Measurements from ENCODE around the gene NME5.
"Not testable (repeated sequence)": the region's sequence is repeated elsewhere in the genome, so short reads cannot be mapped to it uniquely, and the experiment has no call there.

The NME5 gene

DNA sequence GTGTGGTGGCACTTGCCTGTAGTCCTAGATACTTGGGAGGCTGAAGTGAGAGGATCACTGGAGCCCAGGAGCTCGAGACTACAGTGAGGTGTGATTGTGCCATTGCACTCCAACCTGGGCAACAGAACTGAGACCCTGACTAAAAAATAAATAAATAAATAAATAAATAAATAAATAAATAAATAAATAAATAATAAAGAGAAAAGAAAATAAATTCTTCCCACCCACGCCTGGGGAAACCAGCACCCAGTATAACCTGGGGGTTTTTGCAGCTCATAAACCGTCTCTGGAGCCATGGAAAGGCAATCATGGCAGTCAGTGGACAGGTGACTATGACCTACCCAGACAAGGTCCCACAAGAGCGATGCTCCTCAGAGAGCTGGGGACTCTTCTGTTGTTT is 47.5 kb downstream of the NME5 start:
- TF ChIP-seq, protein P1, sequence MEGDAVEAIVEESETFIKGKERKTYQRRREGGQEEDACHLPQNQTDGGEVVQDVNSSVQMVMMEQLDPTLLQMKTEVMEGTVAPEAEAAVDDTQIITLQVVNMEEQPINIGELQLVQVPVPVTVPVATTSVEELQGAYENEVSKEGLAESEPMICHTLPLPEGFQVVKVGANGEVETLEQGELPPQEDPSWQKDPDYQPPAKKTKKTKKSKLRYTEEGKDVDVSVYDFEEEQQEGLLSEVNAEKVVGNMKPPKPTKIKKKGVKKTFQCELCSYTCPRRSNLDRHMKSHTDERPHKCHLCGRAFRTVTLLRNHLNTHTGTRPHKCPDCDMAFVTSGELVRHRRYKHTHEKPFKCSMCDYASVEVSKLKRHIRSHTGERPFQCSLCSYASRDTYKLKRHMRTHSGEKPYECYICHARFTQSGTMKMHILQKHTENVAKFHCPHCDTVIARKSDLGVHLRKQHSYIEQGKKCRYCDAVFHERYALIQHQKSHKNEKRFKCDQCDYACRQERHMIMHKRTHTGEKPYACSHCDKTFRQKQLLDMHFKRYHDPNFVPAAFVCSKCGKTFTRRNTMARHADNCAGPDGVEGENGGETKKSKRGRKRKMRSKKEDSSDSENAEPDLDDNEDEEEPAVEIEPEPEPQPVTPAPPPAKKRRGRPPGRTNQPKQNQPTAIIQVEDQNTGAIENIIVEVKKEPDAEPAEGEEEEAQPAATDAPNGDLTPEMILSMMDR (IDR thresholded peaks at IDR 0.05; ENCODE audit: extremely low read depth, insufficient read depth, missing control alignments): no peak
- DNase-seq (ENCODE audit: low spot score): no peak
- in situ Hi-C loops (cut with MboI; ENCODE audit: low pct_unique_long_range_greater_than_20kb, low sequenced_read_pairs, unreplicated experiment): no loop called here

DNA sequence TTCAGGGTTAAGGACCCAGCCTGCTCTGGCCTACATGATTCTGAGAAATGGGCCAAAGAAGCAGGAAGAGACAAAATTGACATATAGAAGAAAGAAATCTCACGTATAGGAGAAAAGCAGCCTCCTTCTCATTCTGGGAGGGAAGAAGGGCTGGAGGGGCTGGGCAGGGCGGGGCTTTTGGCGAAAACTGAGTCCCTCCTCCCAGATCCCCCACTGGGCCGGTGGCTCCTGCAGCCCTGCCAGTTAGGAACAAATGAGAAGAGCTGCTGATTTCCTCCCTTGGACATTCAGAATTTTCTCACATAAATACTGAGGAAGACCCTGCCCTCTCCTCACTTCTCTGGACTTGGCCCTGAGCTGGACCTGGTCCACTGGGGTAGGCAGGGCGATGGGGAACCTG is 55.5 kb downstream of the NME5 start, which contains the start of gene WNT8A:
WNT8A (plus strand) TSS at position 332 of the 400 bp plus-strand sequence. CDS start 95 bp downstream, outside the sequence.
- in situ Hi-C loops (cut with MboI; ENCODE audit: low pct_unique_long_range_greater_than_20kb, low sequenced_read_pairs, unreplicated experiment): no loop called here
- TF ChIP-seq, protein P1 (IDR thresholded peaks at IDR 0.05; ENCODE audit: extremely low read depth, insufficient read depth, missing control alignments): no peak
- DNase-seq (ENCODE audit: low spot score): no peak

DNA sequence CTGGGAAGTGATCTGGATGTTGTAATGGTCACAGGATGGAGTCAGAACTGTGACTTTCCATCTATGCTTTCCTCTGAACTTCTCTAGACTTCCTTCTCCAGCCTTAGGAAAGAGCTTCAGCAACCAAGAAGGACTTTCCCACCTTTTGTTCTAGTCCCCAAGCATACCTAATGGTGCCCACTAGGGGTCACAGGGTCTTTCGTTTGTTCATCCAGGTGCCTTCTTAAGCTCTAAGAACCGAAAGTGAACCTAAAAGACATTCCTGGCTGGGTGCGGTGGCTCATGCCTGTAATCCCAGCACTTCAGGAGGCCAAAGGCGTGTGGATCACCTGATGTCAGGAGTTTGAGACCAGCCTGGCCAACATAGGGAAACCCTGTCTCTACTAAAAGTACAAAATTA is 57.2 kb downstream of the NME5 start:
- DNase-seq (ENCODE audit: low spot score): no peak
- TF ChIP-seq, protein P1 (IDR thresholded peaks at IDR 0.05; ENCODE audit: extremely low read depth, insufficient read depth, missing control alignments): no peak
- in situ Hi-C loops (cut with MboI; ENCODE audit: low pct_unique_long_range_greater_than_20kb, low sequenced_read_pairs, unreplicated experiment): no loop called here

DNA sequence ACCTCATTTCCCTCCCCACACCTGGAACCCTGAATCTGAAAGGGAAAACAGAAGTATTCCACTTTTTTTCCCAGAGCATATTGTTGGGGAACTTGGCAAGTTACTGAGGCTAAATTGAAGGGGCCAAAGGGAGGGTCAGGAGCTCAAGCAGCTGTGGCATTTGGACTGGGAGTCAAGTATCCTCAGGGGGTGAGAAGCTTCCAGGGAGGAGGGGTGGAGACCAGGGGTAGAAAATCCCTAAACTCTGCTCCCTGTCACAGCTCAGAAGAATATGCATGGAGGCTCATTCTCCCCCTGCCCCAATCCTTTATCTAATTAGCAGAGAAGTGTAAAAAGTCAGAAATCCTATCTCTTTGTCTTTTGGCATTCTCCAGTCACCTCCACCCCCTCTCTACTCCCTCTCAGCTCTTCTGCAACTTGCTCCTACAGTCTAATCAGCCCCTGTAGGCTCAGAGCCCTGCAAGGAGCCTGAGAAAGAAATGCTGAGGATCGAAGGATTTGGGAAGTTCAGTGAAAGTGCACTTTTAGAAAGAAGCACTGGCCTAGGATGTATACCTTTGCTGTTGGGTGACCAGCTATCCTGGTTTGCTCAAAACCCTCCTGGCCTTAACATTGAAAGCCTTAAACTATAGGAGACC is 61.1 kb downstream of the NME5 start:
- no peak for DNase-seq (ENCODE audit: low spot score)
- TF ChIP-seq, protein P1 (IDR thresholded peaks at IDR 0.05; ENCODE audit: extremely low read depth, insufficient read depth, missing control alignments): no peak
- in situ Hi-C loops (cut with MboI; ENCODE audit: low pct_unique_long_range_greater_than_20kb, low sequenced_read_pairs, unreplicated experiment): loop anchor here (5.0 kb wide), 1 partner anchor 54 kb away; no protein-coding TSS in a partner anchor

DNA sequence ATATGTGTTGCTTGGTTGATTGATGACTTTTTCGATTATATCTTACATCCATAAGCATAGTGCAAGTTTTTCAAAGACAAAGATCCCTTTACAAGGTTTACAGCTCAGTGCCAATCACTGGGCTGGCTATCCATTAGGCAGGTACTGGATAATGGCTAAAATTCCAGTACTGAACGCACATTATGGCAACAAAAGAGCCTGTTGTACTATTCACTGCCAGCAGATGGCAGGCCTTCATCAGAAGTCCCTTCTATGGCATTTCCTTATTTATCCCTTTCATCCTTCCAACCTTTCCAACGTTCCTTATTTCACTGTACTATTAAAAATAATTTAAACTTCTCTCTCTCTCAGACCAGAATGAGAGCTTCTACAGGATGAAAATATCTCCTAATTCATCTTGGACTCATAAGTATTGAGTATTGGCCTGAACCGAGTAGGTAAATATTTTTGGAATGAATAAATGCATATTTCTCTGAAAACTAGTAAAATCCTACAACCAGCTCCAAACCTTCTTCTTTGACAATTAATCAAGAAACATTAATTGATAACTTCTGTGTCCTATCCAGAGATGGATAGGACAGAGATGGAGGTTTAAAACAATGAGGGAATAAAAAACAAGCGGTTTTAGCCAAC is 62.0 kb downstream of the NME5 start:
- in situ Hi-C loops (cut with MboI; ENCODE audit: low pct_unique_long_range_greater_than_20kb, low sequenced_read_pairs, unreplicated experiment): loop anchor here (5.0 kb wide), 1 partner anchor 55 kb away; no protein-coding TSS in a partner anchor
- peak; percentile 73 for DNase-seq (ENCODE audit: low spot score)
- TF ChIP-seq, protein P1 (IDR thresholded peaks at IDR 0.05; ENCODE audit: extremely low read depth, insufficient read depth, missing control alignments): peak; percentile 79

DNA sequence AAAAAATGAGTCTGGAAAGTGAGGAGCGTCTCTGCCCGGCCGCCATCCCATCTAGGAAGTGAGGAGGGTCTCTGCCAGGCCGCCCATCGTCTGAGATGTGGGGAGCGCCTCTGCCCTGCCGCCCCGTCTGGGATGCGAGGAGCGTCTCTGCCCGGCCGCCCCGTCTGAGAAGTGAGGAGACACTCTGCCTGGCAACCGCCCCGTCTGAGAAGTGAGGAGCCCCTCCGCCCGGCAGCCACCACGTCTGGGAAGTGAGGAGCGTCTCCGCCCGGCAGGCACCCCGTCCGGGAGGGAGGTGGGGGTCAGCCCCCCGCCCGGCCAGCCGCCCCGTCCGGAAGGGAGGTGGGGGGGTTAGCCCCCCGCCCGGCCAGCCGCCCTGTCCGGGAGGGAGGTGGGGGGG is 69.2 kb downstream of the NME5 start:
- DNase-seq (ENCODE audit: low spot score); in situ Hi-C loops (cut with MboI; ENCODE audit: low pct_unique_long_range_greater_than_20kb, low sequenced_read_pairs, unreplicated experiment): not testable (repeated sequence)
